Measurements from ENCODE around the gene GPBAR1.

Gene GPBAR1, protein sequence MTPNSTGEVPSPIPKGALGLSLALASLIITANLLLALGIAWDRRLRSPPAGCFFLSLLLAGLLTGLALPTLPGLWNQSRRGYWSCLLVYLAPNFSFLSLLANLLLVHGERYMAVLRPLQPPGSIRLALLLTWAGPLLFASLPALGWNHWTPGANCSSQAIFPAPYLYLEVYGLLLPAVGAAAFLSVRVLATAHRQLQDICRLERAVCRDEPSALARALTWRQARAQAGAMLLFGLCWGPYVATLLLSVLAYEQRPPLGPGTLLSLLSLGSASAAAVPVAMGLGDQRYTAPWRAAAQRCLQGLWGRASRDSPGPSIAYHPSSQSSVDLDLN

DNA sequence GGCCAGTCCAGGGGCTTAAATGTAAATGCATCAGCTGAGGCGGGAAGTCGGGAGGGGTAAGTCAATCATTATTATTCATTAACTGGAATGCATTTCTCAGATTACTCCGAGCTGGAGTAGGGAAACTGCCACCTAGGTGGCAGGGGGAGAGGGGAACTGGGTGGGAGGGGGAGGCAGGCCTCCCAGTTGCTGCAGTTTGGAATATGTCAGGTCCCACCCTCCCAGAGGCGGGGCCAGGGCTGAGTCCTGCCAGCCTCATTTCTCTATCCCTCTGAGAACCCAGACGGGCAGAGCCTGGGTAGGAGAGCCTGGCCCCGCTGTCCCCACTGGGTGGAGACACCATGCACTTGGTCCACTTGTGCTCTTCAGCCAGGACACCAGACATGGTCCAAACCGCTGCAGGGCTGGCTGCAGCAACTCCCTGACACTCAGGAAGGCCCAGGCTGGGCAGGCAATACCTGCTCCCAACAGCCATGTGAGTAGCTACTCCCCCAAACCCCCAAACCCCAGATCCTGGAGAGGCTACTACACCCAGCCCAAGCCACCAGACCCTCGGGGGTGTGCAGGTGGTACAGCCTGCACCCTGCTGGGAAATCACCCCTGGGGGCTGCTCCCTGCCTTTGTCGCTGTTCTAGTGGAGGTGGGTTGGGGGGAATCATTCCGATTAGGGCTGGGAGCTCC, at the start of gene GPBAR1:
Gene GPBAR1, plus strand, starts transcription at position 274 of the 681 bp plus-strand sequence. CDS start 1,710 bp downstream, outside the sequence.
- DNase-seq: peak; percentile 6

DNA sequence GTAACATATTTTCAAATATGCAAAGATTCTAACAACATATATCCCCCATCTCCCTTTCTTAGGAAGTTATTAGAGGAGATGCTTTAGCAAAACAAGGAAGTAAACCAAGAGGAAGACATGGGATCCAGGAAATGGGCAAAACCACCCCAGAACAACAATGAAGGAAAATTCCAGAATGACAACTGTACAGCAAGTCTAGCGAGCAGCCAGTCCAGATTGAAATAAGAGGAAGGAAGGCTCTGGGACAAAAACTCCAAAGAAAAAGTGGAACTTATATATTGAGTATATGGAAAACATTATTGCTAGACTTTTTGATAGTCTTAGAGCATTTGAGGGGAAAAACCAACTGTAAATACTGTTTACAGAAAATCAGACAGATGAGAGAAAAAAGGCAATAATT, 46.7 kb upstream of the GPBAR1 start:
- no peak for DNase-seq

DNA sequence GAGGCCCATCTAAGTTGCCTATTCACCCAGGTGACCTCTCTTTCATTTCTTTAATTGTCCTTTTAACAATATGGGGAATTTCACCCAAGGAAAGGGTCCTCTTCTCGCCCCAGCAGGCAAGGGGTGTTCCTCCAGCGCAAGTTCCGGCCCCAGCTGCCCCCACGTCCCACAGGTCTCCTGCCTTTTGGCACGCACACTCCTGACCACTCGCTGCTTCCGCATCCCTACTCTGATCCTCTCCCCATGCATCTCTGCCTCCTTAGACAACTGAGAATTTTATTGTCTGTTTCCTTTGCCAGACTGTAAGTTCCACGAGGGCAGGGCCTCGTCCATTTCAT, 44.5 kb upstream of the GPBAR1 start:
- DNase-seq: peak; percentile 52

DNA sequence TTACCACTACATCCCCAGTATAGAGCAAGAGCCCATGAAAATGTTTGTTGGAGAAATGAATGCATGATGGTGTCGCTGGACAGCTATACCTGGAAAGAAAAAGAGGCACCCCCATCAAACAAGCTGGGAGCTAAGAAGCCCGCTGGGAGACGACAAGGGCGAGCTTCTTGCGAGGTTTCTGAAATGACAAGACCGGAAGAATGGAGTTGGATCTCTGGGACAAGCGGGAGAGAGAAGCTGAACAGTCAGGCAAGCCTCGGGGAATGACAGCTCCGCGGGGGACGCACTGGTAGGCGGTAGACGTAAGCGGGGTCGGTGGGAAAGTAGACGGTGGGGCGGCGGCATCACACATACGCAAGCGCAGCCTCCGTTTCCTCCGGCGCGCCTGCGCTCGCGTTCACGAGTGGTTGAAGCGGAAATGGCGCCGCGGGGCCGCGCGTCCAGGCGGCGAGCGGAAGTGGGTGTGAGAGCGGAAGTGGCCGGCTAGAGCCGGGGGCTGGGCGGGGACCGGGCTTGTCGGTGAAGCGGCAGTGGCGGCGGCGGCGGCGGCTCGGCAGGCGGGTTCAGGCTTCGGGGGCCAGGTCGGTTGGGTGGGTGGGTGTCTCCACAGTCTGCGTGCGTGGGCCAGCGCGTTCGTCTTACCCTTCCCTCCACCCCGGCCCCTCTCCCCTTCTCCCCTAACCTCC, 44.0 kb upstream of the GPBAR1 start, which contains the start of gene ARPC2:
Gene ARPC2, plus strand, starts transcription at position 516 of the 686 bp plus-strand sequence. CDS start 282 bp downstream, outside the sequence.
- peak; percentile 94 for DNase-seq

DNA sequence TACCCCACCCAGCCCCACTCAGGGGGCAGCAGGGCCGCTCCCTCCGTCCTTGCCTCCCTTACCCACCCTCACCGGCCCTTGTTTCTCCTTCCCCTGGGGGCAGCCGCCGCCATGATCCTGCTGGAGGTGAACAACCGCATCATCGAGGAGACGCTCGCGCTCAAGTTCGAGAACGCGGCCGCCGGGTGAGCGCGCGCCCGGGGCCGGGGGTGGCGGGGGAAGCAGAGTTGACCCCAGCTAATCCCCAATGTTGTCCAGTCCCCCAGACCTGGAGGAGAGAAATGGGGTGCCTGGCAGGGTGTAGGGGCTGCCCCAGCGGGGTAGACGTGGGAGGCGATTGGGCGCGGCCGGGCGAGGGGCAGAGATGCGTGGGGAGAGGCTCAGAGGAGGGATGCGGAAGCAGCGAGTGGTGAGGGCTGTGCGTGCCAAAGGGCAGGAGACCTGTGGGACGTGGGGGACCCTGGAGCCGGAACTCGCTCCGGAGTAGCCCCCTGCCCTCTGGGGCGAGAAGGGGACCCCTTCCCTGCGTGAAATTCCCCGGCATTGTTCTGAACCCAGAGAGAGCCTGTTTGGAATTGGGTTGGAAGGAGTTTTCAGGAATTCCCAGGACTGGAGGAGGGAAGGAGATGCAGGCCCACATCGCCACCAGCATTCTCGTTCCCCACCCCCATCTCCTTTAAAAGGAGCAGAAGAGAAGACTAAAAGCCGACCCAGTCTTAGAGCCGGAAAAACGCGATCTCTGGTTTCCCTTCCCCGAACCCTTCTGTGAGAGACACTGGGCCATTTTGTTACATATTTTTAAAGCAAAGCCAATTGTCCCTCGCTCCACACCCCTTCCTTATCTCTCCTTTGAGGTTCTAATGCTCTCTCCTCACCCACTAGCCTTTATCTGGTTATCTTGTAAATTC, 43.2 kb upstream of the GPBAR1 start:
- peak; percentile 42 for DNase-seq

DNA sequence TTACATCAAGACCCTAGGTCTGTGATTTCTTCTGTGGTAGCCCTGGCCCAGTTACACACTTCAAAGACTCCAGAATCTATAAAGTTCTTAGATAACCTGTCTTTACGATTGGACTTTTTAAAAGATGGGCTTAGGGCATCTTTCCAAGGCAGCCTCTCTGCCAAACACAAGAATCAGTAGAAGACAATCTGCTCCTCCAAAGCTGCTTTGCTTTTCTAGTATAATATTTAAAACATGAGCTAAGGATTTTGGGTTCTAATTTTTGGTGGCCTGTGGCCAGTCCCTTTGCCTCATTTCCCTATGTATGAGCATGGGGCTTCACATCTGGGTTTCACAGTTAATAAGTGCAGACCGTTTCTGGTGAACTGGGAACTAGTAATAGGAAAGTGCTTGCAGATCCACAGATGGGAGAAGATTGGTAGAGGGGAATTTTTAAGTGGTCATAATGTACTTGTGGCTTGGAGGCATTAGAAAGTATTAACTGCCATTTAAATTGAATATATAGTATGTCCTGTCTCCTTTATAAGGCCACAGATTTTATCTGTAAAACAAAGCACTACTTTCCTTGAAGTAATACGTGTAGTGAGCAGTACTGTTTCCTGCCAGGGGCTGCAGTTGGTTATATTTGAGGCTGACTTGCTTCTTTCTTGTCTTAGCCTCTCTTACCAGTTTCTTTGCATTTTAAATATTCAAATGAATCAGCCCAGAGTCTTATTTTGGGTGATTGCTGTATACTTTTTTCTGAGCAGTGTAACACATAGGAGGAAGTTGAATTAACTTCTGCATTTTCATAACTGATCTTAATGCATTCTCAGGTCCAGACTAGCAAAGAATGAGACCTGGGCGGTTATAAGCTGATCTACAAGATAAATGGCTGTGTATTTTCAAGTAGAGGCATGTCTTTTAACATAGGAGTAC, 42.3 kb upstream of the GPBAR1 start:
- DNase-seq: no peak

DNA sequence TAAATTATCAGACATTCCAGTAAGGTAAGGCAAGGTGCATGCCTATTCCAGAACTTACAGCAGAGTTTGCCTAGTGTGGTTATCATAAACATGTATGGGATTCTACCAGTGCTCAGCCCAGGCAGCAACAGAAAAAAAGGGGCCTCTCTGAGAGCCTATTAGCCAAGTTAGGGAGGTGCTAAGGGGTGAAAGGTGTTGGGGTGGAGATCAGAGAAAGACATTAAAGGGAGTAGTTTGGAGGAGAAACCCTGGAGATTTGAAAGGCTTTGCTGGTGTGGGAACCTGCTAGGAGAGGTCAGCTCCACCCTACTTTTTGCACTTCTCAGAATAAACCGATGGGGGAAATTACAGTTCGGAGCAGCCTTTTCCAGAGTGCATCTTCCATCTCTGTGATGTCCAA, 40.9 kb upstream of the GPBAR1 start:
- no peak for DNase-seq

DNA sequence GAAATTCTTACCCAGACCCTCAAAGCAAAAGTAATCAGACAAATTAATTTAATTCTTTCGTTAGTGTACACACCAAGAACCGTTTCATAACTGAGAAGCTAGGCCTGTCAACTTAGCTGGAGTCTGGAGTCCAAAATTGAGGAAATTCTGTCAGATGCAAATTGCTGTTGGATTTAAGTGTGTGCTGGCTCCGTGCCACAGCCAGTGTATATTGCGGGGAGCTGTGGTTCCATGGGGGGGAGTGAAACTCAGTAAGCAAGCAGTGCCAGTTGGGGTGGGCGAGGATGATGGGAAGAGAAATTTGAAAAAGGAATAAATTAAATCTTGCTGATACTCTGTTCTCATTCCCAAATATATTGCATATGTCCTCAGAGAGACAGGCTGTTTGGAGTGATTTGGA, 39.8 kb upstream of the GPBAR1 start:
- no peak for DNase-seq

DNA sequence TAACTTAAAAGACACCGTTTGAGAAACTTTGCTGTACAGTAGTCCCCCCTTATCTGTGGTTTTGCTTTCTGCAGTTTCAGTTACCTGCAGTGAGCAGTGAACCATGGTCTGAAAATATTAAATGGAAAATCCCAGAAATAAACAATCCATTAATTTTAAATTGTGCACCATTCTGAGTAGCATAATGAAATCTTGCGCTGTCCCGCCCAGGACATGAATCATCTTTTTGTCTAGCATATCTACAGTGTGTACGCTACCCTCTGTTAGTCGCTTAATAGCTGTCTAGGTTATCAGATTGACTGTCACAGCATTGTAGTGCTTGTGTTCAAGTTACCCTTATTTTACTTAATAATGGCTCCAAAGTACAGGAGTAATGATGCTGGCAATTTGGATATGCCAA, 37.8 kb upstream of the GPBAR1 start:
- DNase-seq: peak; percentile 0

DNA sequence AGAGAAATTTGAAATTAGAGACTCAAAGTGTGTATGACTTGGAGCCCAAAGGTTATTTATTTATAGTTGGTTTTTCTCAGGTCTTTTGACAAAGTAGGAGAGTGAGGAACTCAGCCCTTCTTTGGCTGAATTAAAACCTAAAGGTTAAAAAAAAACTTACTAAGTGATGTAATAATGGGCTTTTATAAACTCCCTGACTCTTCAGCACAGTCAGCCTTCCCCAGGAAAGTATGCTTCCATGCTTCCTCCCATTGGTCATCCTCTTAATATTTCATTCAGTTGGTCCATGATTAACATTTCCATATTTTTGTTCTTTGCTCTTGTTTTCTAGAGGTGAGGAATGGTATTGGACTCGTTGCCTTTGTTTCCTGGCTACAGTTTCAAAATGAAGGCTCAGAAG, 36.6 kb upstream of the GPBAR1 start:
- no peak for DNase-seq

DNA sequence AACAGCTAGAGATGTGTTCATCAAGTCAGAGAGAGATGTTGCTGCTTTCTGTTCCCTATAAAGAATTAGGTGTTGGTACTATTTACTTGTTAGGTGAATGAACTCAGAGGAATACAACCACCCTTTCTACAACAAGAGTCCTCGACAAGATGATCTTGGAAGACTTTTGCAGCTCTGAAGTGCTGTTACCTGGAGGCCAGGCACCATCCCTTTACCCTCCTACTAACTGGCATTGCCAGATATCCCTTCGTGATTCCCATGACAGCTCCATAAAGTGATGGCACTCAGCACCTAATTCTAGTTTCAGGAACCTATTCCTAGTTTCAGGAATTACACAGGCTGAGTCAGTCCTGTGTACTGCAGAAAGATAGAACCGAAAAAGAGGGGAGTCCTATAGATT, 33.9 kb upstream of the GPBAR1 start:
- DNase-seq: no peak

DNA sequence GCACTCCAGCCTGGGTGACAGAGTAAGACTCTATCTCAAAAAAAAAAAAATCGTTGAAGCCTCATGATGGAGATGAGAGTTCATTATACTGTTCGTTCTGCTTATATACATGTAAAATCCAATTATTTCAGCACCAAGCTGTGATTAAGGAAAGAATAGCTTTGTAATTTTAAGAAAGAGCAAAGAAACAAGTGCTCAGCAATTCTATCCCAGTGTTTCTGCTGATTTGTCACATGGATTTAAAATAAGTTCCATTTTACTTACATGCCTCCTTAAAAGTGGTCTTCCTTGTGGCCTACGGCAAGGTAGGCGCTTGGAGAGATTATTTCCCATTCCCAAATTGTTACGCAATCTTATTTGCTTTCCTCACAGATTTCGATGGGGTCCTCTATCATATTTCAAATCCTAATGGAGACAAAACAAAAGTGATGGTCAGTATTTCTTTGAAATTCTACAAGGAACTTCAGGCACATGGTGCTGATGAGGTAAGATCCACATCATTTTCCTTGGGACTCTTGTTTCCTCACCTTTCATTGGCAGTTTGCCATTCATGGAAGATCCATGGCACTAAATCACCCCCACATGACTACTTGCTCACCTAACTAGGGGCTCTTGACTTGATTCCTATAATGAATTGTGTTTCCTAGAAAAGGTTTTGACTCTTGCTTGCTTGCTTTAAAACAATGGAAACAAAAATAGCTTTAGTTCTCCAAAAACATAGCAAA, 32.3 kb upstream of the GPBAR1 start:
- DNase-seq: peak; percentile 1

DNA sequence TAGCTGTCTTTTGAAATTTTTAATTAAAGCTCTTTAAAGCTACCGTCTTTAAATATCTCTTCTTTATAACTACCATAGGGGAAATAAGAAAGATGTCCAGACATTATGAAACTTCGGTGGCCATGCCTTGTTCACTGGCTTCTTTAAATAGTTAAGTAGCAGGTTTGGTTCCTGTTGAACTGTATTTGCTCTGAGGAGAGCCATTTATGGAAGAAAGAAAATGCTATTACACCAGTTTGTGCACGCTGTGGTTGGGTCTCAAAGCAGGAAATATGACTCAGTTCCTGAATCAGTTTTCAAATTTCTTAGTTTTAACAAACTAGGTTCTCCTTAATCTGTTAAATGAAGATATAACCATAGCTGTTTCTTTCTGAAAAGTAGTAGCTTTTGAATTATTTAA, 31.6 kb upstream of the GPBAR1 start:
- DNase-seq: no peak

DNA sequence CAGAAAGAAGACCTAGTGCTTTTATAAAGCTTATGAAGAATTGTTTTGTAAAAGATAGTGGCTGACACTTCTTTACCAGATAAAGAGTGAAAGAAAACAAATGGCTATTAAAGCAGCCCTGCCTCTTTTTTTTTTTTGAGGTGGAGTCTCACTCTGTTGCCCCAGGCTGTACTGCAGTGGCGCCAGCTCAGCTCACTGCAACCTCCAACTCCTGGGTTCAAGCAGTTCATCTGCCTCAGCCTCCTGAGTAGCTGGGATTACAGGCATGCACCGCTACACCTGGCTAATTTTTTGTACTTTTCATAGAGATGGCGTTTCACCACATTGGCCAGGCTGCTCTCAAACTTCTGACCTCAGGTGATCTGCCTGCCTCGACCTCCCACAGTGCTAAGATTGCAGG, 31.0 kb upstream of the GPBAR1 start:
- no peak for DNase-seq

DNA sequence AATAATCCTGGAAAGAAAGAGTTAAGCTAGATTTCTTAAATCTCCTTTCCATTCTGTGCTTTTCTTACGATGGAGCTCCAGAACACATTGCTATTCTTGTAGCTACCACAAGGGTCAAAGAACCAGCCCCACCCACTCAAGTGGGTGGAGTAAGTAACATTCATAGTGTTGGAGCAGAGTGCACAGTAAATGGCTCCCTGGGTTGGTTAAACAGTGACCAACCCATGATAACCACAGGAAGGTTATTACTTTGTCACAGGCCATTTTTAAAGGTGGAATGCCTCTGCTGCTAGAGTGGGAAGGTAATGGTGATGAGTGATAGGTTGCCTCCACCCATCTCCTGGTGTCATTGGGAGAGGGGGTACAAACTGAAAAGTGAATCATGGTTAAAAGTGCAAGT, 29.9 kb upstream of the GPBAR1 start:
- peak; percentile 1 for DNase-seq

DNA sequence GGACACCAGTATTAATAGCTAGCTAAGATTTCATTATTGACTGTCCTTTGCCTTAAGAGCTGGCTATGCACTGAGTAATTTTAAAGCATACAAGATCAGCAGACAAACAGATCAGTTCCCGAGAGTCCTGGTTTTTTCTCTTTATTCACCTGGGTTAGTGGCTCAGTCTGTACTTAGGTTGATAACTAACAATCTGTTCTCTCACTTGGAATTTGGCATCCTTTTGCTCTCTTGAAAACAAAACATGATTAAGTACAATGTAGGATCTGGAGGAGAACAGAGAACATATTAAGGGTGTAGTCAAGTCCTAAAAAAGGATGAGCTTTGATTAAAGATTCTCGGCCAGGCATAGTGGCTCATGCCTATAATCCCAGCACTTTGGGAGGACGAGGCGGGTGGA, 27.3 kb upstream of the GPBAR1 start:
- DNase-seq: no peak

DNA sequence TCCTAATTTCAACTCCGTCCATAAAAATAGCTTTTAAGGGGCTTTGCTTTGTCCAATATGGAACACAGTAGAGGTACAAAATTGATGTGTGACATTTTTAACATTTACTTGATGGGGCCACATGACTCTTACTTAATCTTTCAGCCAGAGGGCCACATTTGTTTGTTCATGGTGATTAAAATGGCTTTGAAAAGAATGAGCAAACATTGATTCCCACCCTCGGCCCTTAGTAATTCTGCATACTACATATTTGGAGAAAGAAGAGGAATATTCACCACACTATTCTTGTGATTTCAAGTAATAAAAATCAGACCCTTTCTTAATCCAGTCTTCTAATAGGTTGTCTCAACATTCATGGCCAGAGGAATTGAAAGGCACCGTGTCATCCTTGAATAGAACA, 26.3 kb upstream of the GPBAR1 start:
- no peak for DNase-seq

DNA sequence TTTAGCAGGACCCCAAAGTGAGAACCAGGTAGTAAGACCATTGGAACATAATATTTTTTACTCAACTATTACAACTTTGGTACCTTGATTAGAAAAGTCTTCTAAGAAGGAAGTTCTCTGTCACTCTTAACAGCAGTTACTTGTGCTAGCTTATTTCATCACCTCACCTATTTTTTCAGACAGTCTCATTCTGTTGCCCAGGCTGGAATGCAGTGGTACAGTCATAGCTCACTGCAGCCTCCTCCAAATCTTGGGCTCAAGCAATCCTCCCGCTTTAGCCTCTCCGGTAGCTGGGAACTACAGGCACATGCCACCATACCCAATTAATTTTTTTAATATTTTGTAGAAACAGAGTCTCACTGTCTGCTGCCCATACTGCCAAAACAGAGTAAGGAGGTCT, 25.8 kb upstream of the GPBAR1 start:
- no peak for DNase-seq

DNA sequence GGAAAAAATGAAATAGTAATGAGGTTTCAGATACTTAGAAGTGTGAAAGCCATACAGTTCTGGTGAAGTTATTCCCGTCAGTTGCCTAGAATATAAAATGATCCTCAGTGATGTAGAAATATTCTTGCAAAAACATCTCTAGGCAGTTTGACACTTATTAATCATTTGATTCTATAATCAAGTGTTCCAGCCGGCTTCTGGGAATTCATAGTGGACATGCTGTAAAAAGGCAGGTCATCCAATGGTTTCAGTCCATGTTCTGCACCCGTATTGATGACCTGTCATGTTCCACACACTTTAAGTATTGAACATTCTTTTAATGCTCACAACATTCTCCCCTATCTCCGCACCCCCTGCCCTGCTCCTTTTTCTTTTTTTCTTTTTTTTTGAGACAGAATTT, 24.0 kb upstream of the GPBAR1 start:
- no peak for DNase-seq

DNA sequence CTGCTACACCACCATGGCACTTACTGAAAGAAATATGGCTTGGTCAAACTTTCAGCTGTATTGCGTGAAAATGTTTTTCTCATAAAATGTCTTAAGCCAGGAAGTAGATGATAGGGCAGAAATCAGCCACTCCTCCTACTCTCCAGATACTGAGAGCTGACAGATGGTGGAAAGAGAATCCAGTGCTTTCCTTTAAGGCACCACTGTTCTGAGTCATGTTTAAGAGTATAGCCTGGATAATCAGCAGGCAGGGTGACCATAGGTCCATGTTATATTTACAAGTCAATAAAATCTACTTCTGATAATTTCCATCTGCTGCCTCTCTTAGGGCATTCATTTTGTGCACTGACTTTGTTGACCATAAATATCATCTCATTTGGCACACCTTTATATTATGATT, 21.9 kb upstream of the GPBAR1 start:
- DNase-seq: no peak

DNA sequence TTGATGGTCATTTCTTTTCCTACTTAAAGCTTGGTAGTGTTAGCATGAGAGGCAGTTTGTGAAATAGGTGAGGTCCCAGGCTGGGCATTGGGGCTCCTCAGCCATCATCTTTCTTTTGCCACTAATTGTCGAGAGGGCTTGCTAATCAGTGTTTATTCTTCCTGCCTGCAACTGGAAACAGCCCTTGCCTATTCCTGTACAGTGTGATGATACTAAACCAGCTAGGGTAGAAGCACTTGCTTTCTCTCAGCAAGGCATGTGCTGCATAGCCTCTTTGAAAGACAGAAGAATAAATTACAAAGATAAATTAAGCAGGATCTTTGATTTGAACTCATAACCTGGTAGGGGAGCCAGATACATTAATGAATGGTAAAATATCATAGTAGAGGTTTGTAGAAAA, 16.6 kb upstream of the GPBAR1 start:
- DNase-seq: no peak
